HG03571 (cell line): ENCODE measurements around the gene ZNF222.

Experiments
- ATAC-seq: cut with Tn5 transposase; IDR thresholded peaks from one replicate; pipeline ENCODE4 v1.9.1; 2021; ENCODE audit not compliant: unreplicated experiment

Gene ZNF222

DNA sequence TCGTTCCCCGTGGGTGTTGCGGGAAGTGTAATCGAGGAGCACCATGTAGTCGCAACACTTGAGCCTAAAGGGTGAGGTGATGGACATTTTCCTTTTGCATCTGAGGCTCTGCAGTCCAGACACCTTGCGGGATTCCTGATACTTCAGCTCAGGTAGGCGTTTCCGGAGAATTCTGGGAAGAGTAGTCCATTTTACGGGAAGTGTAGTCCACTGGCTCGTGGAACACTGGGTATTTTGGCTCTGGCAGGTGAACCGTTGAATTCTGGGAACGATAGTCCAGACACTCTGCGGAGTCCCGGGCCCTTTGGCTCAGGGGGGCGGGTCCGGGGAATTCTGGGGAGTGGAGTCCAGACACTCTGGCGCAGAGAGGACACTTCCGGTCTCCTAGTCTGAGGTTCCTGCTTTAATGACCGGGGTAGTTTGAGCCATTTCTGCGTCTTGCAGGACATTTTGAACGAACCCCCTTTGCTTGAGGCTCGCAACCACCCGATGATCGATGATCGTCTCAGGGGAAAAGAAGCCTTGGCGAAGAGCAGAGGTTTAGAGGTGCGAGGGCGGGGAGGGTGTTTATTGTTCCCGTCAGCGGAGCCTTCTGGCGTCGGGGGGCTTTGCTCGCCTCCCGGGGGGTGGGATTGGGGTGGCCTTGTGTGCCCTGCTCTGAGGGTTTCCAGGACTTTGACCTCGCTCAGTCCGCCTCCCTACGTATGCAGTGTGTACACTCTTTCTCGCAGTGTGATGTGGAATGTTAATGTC is 26.6 kb downstream of the ZNF222 start, which contains the start of gene ZNF223:
TSS of gene ZNF223 (plus strand) at position 387 of the 753 bp plus-strand sequence. CDS start 3,141 bp downstream, outside the sequence.
- peak; percentile 55 for ATAC-seq

DNA sequence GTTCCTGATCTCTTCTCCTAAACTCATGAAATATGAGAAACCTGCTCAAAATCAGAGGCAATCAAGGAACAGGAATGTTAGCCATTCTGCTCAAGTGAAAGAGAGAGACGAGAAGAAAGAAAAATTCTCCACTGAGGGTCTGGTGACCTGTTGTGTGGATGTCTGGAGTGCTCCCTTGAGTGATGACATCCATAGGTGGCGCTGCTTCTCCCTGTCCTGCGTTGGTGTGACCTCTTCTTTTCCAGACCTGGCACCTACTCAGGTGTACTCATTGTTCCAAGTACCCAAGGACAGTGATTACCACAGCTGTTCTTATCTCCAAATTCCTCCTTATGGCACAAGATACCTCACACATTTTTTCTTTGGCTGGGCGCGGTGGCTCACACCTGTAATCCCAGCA is 30.7 kb downstream of the ZNF222 start:
- no peak for ATAC-seq

DNA sequence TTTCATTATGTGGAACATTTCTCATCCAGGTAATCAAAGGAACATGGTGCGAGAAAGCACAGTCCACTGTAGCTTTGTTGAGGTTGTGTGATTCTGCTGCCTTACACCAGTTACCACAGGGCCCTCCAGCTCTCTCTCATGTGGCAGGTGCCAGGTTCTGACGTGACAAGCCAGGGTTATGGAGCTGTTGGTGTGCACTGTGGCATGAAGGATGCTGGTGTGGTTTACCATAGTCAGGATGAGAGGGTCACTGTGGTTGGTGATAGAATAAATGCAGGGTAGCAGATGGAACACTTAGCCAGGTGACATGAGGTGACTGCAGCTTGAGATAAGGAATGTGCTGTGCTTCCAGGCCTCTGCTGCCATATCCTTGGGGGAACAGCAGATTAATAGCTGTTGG is 34.0 kb downstream of the ZNF222 start:
- no peak for ATAC-seq

DNA sequence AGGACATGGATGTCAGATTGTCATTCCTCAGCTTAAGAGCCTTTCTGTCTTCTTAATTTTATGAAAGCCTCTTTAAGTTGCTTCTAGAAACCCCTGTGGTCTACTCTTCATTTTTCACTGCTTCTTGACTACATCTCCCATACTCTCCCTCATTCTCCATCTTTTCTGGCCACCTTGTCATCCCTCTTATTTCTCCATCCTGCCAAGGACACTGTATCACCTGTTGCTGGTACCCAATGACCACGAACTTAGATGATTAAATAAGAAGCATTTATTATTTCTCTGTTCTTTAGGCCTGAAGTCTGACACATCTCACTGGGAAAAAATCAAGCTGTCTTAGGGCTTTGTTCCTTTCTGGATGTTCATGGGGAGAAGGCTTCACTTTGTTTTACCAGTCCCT is 35.9 kb downstream of the ZNF222 start:
- no peak for ATAC-seq

DNA sequence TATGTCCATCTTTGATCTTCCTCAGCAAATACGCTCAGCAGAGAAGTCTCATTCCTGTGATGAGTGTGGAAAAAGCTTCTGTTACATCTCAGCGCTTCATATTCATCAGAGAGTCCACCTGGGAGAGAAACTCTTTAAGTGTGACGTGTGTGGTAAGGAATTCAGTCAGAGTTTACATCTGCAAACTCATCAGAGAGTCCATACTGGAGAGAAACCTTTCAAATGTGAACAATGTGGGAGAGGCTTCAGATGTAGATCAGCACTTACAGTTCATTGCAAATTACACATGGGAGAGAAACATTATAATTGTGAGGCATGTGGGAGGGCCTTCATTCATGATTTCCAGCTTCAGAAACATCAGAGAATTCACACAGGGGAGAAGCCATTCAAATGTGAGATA is 41.1 kb downstream of the ZNF222 start:
- no peak for ATAC-seq

DNA sequence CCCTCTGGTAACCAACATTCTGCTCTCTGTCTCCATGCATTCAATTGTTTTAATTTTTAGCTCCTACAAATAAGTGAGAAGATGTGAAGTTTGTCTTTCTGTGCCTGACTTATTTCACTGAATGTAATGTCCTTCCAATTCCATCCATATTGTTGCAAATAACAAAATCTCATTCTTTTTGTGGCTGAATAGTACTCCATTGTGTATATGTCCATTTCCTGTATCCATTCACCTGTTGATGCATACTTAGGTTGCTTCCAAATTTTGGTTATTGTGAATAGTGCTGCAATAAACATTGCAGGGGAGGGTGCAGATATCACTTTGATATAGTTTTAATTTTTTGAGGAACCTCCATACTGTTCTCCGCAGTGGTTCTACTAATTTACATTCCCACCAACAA is 44.2 kb downstream of the ZNF222 start:
- ATAC-seq = no peak

DNA sequence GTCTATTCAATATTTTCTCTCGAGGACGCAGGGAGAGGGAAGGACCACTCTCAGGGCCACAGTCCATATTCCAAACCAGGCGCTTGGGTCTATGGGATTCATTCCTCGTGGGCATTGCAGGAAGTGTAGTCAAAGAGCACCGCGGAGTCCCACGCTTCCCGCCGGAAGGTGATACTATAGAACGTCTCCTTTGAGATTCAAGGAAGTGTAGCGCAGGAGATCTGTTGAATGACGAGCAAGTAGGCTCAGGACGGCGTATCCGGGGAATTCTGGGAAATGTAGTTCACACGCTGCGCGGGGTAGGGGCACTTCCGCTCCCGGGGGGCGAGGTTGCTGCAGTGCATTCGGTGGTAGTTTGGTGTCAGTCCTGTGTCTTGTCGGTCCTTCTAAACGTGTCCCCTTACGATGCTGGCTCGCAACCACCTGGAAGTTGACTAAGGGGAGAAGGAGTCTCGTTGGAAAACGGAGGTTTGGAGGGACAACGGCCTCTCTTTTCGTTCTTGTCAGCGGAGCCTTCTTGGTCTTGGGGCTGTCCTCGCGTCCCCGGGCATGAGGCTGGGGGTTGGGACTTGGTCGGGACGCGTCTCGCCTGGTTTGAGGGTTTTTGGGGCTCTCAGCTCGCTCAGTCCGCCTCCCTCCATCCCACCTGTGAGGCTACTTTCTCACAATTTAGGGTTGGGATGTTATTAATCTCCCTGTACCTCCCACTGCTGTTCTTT is 46.8 kb downstream of the ZNF222 start, which contains the start of gene ZNF284:
TSS of gene ZNF284 (plus strand) at position 336 of the 719 bp plus-strand sequence. CDS start 4,231 bp downstream, outside the sequence.
- peak; percentile 79 for ATAC-seq

DNA sequence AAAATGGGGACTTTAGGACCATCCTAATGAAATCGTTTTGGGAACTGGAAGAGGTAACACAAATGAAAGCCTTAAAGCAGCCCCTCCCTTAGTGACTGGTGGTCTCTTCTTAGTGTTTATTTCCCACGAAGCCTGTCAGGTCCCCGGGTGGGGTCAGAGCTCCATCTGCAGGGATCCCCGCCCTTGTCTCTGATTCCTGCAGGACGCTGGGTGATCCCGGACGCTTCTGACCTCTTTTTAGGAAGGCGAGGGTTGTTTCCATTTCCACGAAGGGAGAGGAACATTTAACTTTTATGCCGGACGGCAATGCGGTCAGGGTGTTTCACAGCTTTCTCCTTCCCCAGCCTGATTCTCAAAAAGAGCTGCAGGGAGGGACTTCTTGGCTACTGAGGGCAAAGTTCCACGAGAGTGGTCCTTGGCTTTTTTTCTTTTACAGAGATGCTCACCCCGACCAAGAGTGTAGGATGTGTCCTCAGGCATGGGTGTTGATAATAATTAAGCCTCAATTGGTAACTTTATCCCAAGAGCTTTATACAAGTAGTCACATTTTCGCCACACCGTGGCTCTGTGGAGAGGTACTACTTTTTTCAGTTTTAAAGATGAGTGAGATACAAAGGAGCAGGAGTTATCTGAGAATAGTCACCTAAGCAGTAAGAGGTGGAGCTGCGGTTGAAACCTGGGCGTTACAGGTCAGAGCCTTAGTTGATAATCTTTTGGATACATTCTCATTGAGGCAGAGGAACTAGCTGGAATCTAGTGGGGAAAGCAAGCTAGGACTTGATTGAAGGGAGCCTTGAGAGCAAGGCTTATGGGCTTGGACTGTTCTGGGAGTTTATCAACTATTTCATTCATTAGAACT is 47.6 kb downstream of the ZNF222 start:
- no peak for ATAC-seq

DNA sequence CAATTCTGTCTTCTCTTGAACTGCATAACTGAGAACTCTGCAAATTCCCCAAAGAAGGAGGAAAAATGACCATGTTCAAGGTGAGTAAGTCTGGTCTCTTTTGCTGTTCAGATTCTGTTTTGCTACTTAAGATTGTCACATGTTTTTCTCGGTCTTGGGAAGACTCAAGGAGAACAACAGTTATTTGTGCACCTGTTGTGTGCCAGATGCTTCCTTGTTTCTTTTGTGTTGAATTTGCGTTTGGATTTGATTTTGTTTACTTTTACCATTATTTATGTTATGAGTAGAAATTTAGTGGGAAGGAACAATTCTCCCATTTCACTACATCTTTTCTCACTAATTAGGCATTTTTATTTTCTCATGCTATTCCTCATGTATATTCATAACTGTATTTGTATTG is 51.1 kb downstream of the ZNF222 start:
- no peak for ATAC-seq
